ENCODE data around the gene PRR15. TPM values are rescaled to one million over a fixed set of nuclear protein-coding genes. Genes with fewer than 3 reads are reported as not detected.

PRR15 gene
- total and polyA plus RNA-seq, 2 donors (not counting 1 experiment from before 2014, with no cell fraction given) = 0.04 TPM; not detected in 1

DNA sequence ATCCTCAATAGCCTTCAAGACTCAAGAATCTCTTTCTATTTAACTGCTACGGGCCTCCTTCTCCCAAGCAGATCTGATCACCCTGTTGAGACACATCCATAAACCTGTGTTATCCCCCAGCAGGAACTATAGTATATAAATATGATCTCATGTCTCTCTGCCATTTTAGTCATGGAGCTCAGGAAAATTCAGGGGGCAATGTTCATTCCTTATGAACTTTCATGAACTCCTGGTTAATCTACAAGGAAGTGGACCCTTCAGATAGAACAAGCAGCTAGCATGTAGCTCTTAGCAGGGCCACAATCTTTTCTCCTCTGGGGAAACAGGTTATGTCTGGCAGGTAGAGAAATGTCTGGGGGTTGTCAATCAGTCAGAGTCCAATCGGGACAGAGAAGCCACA is 8.9 kb downstream of the PRR15 start:
- ATAC-seq (ENCODE audit: low read depth) = no peak
- no peaks in the 10 kb centered on the region for H3K4me1 Mint-ChIP-seq
- ChIA-PET POLR2A (no interaction called here), CTCF (no interaction called here)
- peaks cover 8% of the 10 kb centered on the region for H3K9me3 Mint-ChIP-seq (ENCODE audit: insufficient read depth)
- no peak for DNase-seq
- peaks cover 50% of the 10 kb centered on the region for H3K27me3 Mint-ChIP-seq
- H2AFZ ChIP-seq (ENCODE audit: insufficient read depth, low read depth, low read length, poor library complexity, severe bottlenecking) = no peak overlapping the region
- no peaks in the 10 kb centered on the region for H3K36me3 ChIP-seq (replicated peaks in 1 of 2; ENCODE audit: control extremely low read depth in 1 of 2, control insufficient read depth in 1 of 2, extremely low read depth in 1 of 2, insufficient read depth in 2 of 2, low read length in 1 of 2)
- H3K4me1 ChIP-seq (ENCODE audit: control insufficient read depth in 2 of 2, insufficient read depth in 2 of 2, low read length in 2 of 2) = no peaks in the 10 kb centered on the region
- no peak overlapping the region for H3K4me2 ChIP-seq (replicated peaks; ENCODE audit: low read depth, low read length, poor library complexity, severe bottlenecking)
- no CpG with 5 or more reads among the region's 2 CpGs for whole genome bisulfite sequencing (ENCODE audit: insufficient coverage)
- no peak for TF ChIP-seq CTCF (IDR thresholded peaks at IDR 0.05)
- TF ChIP-seq EZH2 (IDR thresholded peaks at IDR 0.05; ENCODE audit: borderline replicate concordance, insufficient read depth, low read depth, low read length, poor library complexity, severe bottlenecking) = no peak
- H3K9ac ChIP-seq (ENCODE audit: low read length) = no peak overlapping the region
- no peaks in the 10 kb centered on the region for H4K20me1 ChIP-seq (ENCODE audit: control insufficient read depth, insufficient read depth, low read length, poor library complexity, severe bottlenecking)
- H3K9me3 ChIP-seq (ENCODE audit: control extremely low read depth in 1 of 3, control insufficient read depth in 2 of 3, insufficient read depth in 1 of 3, low read length in 2 of 3) = peaks cover 0 to 8% (median 5%) of the 10 kb centered on the region in 3 donors
- H3K27ac Mint-ChIP-seq = no peak overlapping the region
- intact Hi-C loops (cut with micrococcal nuclease) = no loop called here
- H3K4me3 Mint-ChIP-seq = no peak overlapping the region
- peaks cover 0 to 8% (median 4%) of the 10 kb centered on the region in 4 experiments for H3K27me3 ChIP-seq (replicated peaks in 1 of 4; ENCODE audit: control extremely low read depth in 1 of 4, control insufficient read depth in 3 of 4, insufficient read depth in 4 of 4, low read length in 3 of 4)
- no peak overlapping the region for H3K27ac ChIP-seq (ENCODE audit: low read length in 2 of 2)
- H3K79me2 ChIP-seq (ENCODE audit: control insufficient read depth, insufficient read depth, low read length) = no peaks in the 10 kb centered on the region
- H3K4me3 ChIP-seq (ENCODE audit: control extremely low read depth in 1 of 5, extremely low read depth in 1 of 5, insufficient read depth in 1 of 5, low read depth in 2 of 5, low read length in 4 of 5) = no peak overlapping the region

DNA sequence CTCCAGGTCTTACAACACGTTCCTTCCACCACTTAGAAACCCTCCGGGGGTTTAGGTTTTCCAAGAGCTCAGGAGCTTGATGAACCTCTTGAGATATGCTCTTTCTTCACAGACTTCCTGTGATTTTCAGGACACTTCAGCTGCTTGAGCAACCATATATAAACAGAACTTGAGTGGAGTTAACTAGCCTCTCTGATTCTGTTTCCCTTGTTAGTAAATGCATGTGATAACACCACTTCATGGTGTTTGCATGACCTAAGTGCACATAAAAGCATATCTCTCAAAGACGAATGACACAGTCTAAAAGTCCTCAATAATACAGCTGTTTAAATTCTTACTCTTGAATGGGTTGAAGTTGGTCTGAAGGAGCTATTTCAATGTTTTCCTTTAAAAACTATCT is 9.9 kb downstream of the PRR15 start:
- no peak overlapping the region for H3K4me2 ChIP-seq (replicated peaks; ENCODE audit: low read depth, low read length, poor library complexity, severe bottlenecking)
- H3K36me3 ChIP-seq (replicated peaks in 1 of 2; ENCODE audit: control extremely low read depth in 1 of 2, control insufficient read depth in 1 of 2, extremely low read depth in 1 of 2, insufficient read depth in 2 of 2, low read length in 1 of 2) = no peaks in the 10 kb centered on the region
- Mint-ChIP-seq H3K27ac (no peak overlapping the region), H3K4me3 (no peak overlapping the region), H3K9me3 (ENCODE audit: insufficient read depth) (peaks cover 8% of the 10 kb centered on the region), H3K4me1 (no peaks in the 10 kb centered on the region), H3K27me3 (peaks cover 47% of the 10 kb centered on the region)
- H3K9ac ChIP-seq (ENCODE audit: low read length) = no peak overlapping the region
- H3K27me3 ChIP-seq (replicated peaks in 1 of 4; ENCODE audit: control extremely low read depth in 1 of 4, control insufficient read depth in 3 of 4, insufficient read depth in 4 of 4, low read length in 3 of 4) = peaks cover 0 to 7% (median 3%) of the 10 kb centered on the region in 4 experiments
- no peak overlapping the region for H3K27ac ChIP-seq (ENCODE audit: low read length in 2 of 2)
- DNase-seq = no peak
- no peaks in the 10 kb centered on the region for H4K20me1 ChIP-seq (ENCODE audit: control insufficient read depth, insufficient read depth, low read length, poor library complexity, severe bottlenecking)
- intact Hi-C loops (cut with micrococcal nuclease) = no loop called here
- ChIA-PET CTCF (no interaction called here), POLR2A (no interaction called here)
- H2AFZ ChIP-seq (ENCODE audit: insufficient read depth, low read depth, low read length, poor library complexity, severe bottlenecking) = no peak overlapping the region
- no peak overlapping the region for H3K4me3 ChIP-seq (ENCODE audit: control extremely low read depth in 1 of 5, extremely low read depth in 1 of 5, insufficient read depth in 1 of 5, low read depth in 2 of 5, low read length in 4 of 5)
- ATAC-seq (ENCODE audit: low read depth) = no peak
- WGBS (ENCODE audit: insufficient coverage) = 67% methylated on average over 2 of the region's 3 CpGs
- H3K9me3 ChIP-seq (ENCODE audit: control extremely low read depth in 1 of 3, control insufficient read depth in 2 of 3, insufficient read depth in 1 of 3, low read length in 2 of 3) = peaks cover under 1 to 11% (median 9%) of the 10 kb centered on the region in 3 donors
- no peaks in the 10 kb centered on the region for H3K4me1 ChIP-seq (ENCODE audit: control insufficient read depth in 2 of 2, insufficient read depth in 2 of 2, low read length in 2 of 2)
- no peaks in the 10 kb centered on the region for H3K79me2 ChIP-seq (ENCODE audit: control insufficient read depth, insufficient read depth, low read length)
- TF ChIP-seq EZH2 (IDR thresholded peaks at IDR 0.05; ENCODE audit: borderline replicate concordance, insufficient read depth, low read depth, low read length, poor library complexity, severe bottlenecking) = no peak
- TF ChIP-seq CTCF (IDR thresholded peaks at IDR 0.05) = no peak
